GM12878 (cell line): ENCODE measurements around the gene PTPRD. TPM values are rescaled to one million over a fixed set of nuclear protein-coding genes. Genes with fewer than 3 reads are reported as not detected.

Source experiments
- ATAC-seq: fragments of 200-7000 bp; cut with Tn5 transposase; 3 replicates; pipeline ENCODE4 v1.9.1; 2020; ENCODE audit warnings: mild to moderate bottlenecking, moderate library complexity
- BruUV-seq: library from RNA; stranded (reverse); fragments of 400-500 nt; replicated peaks from 2 replicates; lab custom pipeline; 2021; lab: Mats Ljungman, UMichigan
- CTCF ChIA-PET: fragments of 300-600 bp; sonication (Branson Sonifier 250); formaldehyde crosslinking; extraction: SDS; loops from one replicate; lab custom pipeline; 2021; ENCODE audit warnings: inconsistent platforms; lab: Yijun Ruan, JAX
- POLR2A ChIA-PET: fragments of 350-600 bp; formaldehyde crosslinking; extraction: SDS; loops from one replicate; lab custom pipeline; 2021; ENCODE audit warnings: inconsistent platforms; lab: Charles Lee
- RAD21 ChIA-PET: fragments of 300-600 bp; sonication (Branson Sonifier 250); formaldehyde crosslinking; loops from one replicate; lab custom pipeline; 2023; ENCODE audit warnings: antibody characterized with exemption; ENCODE audit not compliant: unreplicated experiment; lab: Charles Lee
- SMC1A ChIA-PET: fragments of 300-600 bp; sonication (Branson Sonifier 250); formaldehyde crosslinking; loops from one replicate; lab custom pipeline; 2023; ENCODE audit not compliant: unreplicated experiment, uncharacterized antibody; lab: Charles Lee
- DNase-seq: peaks from one replicate; pipeline ENCODE4 v3.0.0-alpha.2; 2011; ENCODE audit warnings: low read depth, low spot score
- FAIRE-seq: peaks from 3 replicates; lab custom pipeline; 2011; peaks lifted over from hg19 to GRCh38; lab: Jason Lieb, UNC
- H2AFZ ChIP-seq: 2 replicates; pipeline ENCODE4 v1.6.0; 2011; ENCODE audit warnings: low read depth, low read length, control low read depth; ENCODE audit not compliant: control insufficient read depth
- H3K27ac ChIP-seq: 2 replicates; pipeline ENCODE4 v1.5.1; 2011; ENCODE audit warnings: control low read depth; ENCODE audit not compliant: control insufficient read depth, insufficient read depth
- H3K27me3 ChIP-seq, 2 experiments: replicated peaks in 1 of 2; 2 replicates each; pipeline versions ENCODE4 v1.6.0 to v1.6.1; 2011; ENCODE audit warnings: low read length in 1 of 2; ENCODE audit not compliant: control insufficient read depth in 2 of 2, insufficient read depth in 2 of 2
- H3K36me3 ChIP-seq, 2 experiments: 2 replicates each; pipeline ENCODE4 v1.5.1; 2011; ENCODE audit warnings: low read length in 1 of 2; ENCODE audit not compliant: control insufficient read depth in 2 of 2, insufficient read depth in 2 of 2
- H3K4me1 ChIP-seq: 2 replicates; pipeline ENCODE4 v1.6.1; 2011; ENCODE audit warnings: mild to moderate bottlenecking, low read length, moderate library complexity, mixed read lengths; ENCODE audit not compliant: control insufficient read depth, insufficient read depth
- H3K4me2 ChIP-seq: 2 replicates; pipeline ENCODE4 v1.6.0; 2011; ENCODE audit warnings: control low read depth; ENCODE audit not compliant: control insufficient read depth, insufficient read depth
- H3K4me3 ChIP-seq: fragments of 200-600 bp; sonication (generic); 2 replicates; pipeline ENCODE4 v1.5.1; 2016
- H3K79me2 ChIP-seq: 2 replicates; pipeline ENCODE4 v1.6.0; 2011; ENCODE audit warnings: low read length; ENCODE audit not compliant: control insufficient read depth, insufficient read depth
- H3K9ac ChIP-seq: 2 replicates; pipeline ENCODE4 v1.8.0; 2011; ENCODE audit warnings: low read length, control low read depth, mixed read lengths; ENCODE audit not compliant: control insufficient read depth, insufficient read depth
- H3K9me3 ChIP-seq: replicated peaks from 3 replicates; pipeline ENCODE4 v1.5.1; 2011; ENCODE audit warnings: mild to moderate bottlenecking, low read length; ENCODE audit not compliant: control insufficient read depth, insufficient read depth
- H4K20me1 ChIP-seq: 2 replicates; pipeline ENCODE4 v1.6.0; 2011; ENCODE audit not compliant: control insufficient read depth, insufficient read depth
- BHLHE40 ChIP-seq, 2 experiments: fragments of 450-650 bp in 1 of 2; IDR thresholded peaks; 2 replicates each; pipeline ENCODE4 v1.6.1; 2011 to 2017; ENCODE audit warnings: low read depth in 2 of 2, borderline replicate concordance in 1 of 2, improper control_type of control experiment in 1 of 2, low read length in 1 of 2, mild to moderate bottlenecking in 1 of 2
- CHD2 ChIP-seq: IDR thresholded peaks from 2 replicates; pipeline ENCODE4 v1.6.1; 2011; ENCODE audit warnings: low read depth, low read length, improper control_type of control experiment, borderline replicate concordance
- CHD4 ChIP-seq: fragments of 200-600 bp; sonication (generic); IDR thresholded peaks from 2 replicates; pipeline ENCODE4 v1.6.1; 2016; ENCODE audit warnings: mild to moderate bottlenecking
- CREB1 ChIP-seq: IDR thresholded peaks from 2 replicates; pipeline ENCODE4 v1.6.1; 2012; ENCODE audit warnings: low read depth, mild to moderate bottlenecking, inconsistent platforms
- CREM ChIP-seq: IDR thresholded peaks from 2 replicates; pipeline ENCODE4 v1.6.1; 2014; ENCODE audit warnings: antibody characterized with exemption, low read depth
- E4F1 ChIP-seq: fragments of 450-650 bp; IDR thresholded peaks from 2 replicates; pipeline ENCODE4 v1.6.1; 2018; ENCODE audit warnings: borderline replicate concordance, mild to moderate bottlenecking; ENCODE audit not compliant: partially characterized antibody
- EP300 ChIP-seq, 2 experiments: fragments of 150-350 bp in 1 of 2; IDR thresholded peaks; 2 replicates each; pipeline ENCODE4 v1.6.1; 2011 to 2012; ENCODE audit warnings: low read depth in 2 of 2, low read length in 2 of 2, borderline replicate concordance in 1 of 2, improper control_type of control experiment in 1 of 2, inconsistent platforms in 1 of 2; ENCODE audit not compliant: control insufficient read depth in 1 of 2
- HSF1 ChIP-seq: fragments of 150-350 bp; IDR thresholded peaks from 2 replicates; pipeline ENCODE4 v1.6.1; 2014; ENCODE audit warnings: mild to moderate bottlenecking, low read depth, low read length
- IKZF2 ChIP-seq, 2 experiments: fragments of 450-650 bp; IDR thresholded peaks; 2 replicates each; pipeline ENCODE4 v1.6.1; 2017; ENCODE audit warnings: mild to moderate bottlenecking in 2 of 2, moderate library complexity in 2 of 2
- IRF3 ChIP-seq: fragments of 450-650 bp; IDR thresholded peaks from 2 replicates; pipeline ENCODE4 v1.6.1; 2014; ENCODE audit warnings: mild to moderate bottlenecking
- RBBP5 ChIP-seq: fragments of 200-600 bp; sonication (generic); conservative IDR thresholded peaks from 2 replicates; pipeline ENCODE4 v1.6.1; 2016
- SPI1 ChIP-seq: IDR thresholded peaks from 2 replicates; pipeline ENCODE4 v1.6.1; 2011; ENCODE audit warnings: low read depth, mild to moderate bottlenecking, low read length, moderate library complexity, borderline replicate concordance; ENCODE audit not compliant: insufficient read depth
- TCF12 ChIP-seq: IDR thresholded peaks from 2 replicates; pipeline ENCODE4 v1.6.1; 2011; ENCODE audit warnings: low read depth, mild to moderate bottlenecking, low read length
- WGBS: methylation state at CpG from one replicate; pipeline ENCODE4 v1.1.6; 2016; ENCODE audit warnings: low lambda C conversion rate; ENCODE audit not compliant: insufficient replicate concordance, insufficient coverage; ENCODE audit errors: missing lambda C conversion rate; 5-methylcytosine and 5-hydroxymethylcytosine counted together
- in situ Hi-C: fragments of 300-500 bp; cut with MboI; formaldehyde crosslinking; loops from 9 replicates; pipeline ENCODE4 v1.14.3; 2018; ENCODE audit warnings: mixed read lengths
- intact Hi-C: fragments of 100-400 bp; cut with micrococcal nuclease; formaldehyde crosslinking; loops from one replicate; pipeline ENCODE4 v1.14.2; 2022; ENCODE audit not compliant: unreplicated experiment
- polyA plus RNA-seq, 11 experiments: library from polyadenylated mRNA; depleted of rRNA in 4 of 11; unstranded in 6 of 11; stranded (reverse) in 5 of 11; fragments of >200 nt; fragmentation: Nextera tagmentation in 4 of 11; fragmentation: Illumina TruSeq in 1 of 11; extraction: Ambion mirVana in 4 of 11; extraction: Trizol in 1 of 11; gene quantifications; 1 replicate in 1 of 11; 2 replicates in 10 of 11; pipeline versions ENCODE4 v1.2.1 to v1.2.3, GENCODE V29; 2011 to 2016; ENCODE audit warnings: inconsistent platforms in 2 of 11, missing spikeins in 2 of 11, low read depth in 1 of 11
- total RNA-seq, 4 experiments: library from RNA; depleted of rRNA in 3 of 4; stranded (reverse); fragments of >200 nt in 3 of 4; fragmentation: Illumina TruSeq in 1 of 4; extraction: Trizol in 1 of 4; gene quantifications; 2 replicates each; pipeline versions ENCODE4 v1.2.1 to v1.2.3, GENCODE V29; 2013 to 2021

PTPRD gene
- total and polyA plus RNA-seq, 10 of the 15 experiments (the other 5 are each of a cell fraction or from before 2014, with no cell fraction given): under 0.01 to 0.05 (median 0.01) TPM; not detected in 7

GRCh38 chr9:9718691-9719090 lies 894.1 kb downstream of the PTPRD start (continued):
- no peak for TF ChIP-seq E4F1
- TF ChIP-seq, all 136 proteins: peak for 0

- Histone ChIP-seq H3K4me3 (no peak overlapping the region), H4K20me1 (no peaks in the 10 kb centered on the region), H3K4me2 (no peak overlapping the region), H3K36me3 (no peaks in the 10 kb centered on the region), H3K9ac (no peak overlapping the region), H3K27ac (no peak overlapping the region), H2AFZ (no peak overlapping the region), H3K79me2 (no peaks in the 10 kb centered on the region), H3K9me3 (no peaks in the 10 kb centered on the region), H3K27me3 (no peaks in the 10 kb centered on the region), H3K4me1 (no peaks in the 10 kb centered on the region)
- FAIRE-seq (no peak), ATAC-seq (no peak), DNase-seq (no peak)
- in situ Hi-C loops: no loop called here
- BruUV-seq: no TSS peak
- 39% methylated on average over 3 of the region's 3 CpGs for WGBS
- CTCF ChIA-PET: no interaction called here
- TF ChIP-seq IRF3 (no peak), IKZF2 (IDR thresholded peaks at IDR 0.05) (no peak), EP300 (IDR thresholded peaks at IDR 0.05; ENCODE audit: borderline replicate concordance in 1 of 2, control insufficient read depth in 1 of 2, low read depth in 2 of 2, low read length in 2 of 2) (no peak), CREB1 (no peak), CREM (no peak), CHD4 (no peak), SPI1 (no peak), CHD2 (no peak), TCF12 (no peak), RBBP5 (no peak), BHLHE40 (IDR thresholded peaks at IDR 0.05; ENCODE audit: borderline replicate concordance in 1 of 2, low read depth in 2 of 2, low read length in 1 of 2) (no peak), HSF1 (no peak)
- SMC1A ChIA-PET: no interaction called here
- RAD21 ChIA-PET: no interaction called here
- intact Hi-C loops: no loop called here
- POLR2A ChIA-PET: no interaction called here
Measured at GRCh38 chr9:9679433-9679832, 933.4 kb downstream of the PTPRD start.
